ENCODE measurements around the gene IQSEC1.
A peak's percentile ranks its signal among the peaks of the same experiment; 100 is the strongest.

DNA sequence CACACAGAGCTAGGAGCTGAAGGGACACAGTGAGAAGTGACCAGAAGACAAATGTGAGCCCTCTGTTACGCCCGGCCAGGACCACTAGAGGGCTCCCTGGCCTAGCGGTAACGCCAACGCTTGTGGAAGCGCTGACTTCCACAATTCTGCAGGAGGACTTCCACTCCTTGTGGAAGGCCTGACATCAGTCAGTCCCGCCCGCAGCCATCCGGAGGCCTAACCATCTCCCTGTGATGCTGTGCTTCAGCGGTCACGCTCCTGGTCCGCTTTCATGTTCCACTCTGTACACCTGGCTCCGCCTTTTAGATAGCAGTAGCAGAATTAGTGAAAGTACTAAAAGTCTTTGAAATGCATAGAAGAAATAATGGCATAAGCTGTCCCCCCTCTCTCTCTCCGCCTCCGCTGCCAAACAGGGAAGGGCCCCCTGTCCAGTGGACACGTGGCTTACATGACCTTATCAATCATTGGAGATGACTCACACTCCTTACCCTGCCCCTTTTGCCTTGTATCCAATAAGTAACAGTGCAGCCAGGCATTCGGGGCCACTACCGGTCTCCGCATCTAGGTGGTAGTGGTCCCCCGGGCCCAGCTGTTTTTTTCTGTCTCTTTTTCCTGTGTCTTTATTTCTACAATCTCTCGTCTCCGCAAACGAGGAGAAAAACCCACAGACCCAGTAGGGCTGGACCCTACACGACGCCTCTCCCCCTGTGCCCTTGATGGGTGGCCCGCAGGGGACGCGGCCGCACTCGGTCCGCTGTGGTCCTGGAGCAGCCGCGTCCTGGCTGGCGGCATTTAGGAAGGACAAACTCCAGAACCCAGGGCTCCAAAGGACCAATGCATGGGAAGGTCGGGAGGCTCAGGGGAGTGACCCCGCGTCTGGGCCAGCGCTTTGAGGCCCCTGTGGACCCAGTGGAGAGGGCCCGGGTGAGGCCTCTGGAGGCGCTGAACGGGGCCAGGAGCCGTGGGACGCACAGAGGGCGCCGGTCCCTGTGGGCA, 204.9 kb downstream of the IQSEC1 start:
- TF ChIP-seq, protein P1, sequence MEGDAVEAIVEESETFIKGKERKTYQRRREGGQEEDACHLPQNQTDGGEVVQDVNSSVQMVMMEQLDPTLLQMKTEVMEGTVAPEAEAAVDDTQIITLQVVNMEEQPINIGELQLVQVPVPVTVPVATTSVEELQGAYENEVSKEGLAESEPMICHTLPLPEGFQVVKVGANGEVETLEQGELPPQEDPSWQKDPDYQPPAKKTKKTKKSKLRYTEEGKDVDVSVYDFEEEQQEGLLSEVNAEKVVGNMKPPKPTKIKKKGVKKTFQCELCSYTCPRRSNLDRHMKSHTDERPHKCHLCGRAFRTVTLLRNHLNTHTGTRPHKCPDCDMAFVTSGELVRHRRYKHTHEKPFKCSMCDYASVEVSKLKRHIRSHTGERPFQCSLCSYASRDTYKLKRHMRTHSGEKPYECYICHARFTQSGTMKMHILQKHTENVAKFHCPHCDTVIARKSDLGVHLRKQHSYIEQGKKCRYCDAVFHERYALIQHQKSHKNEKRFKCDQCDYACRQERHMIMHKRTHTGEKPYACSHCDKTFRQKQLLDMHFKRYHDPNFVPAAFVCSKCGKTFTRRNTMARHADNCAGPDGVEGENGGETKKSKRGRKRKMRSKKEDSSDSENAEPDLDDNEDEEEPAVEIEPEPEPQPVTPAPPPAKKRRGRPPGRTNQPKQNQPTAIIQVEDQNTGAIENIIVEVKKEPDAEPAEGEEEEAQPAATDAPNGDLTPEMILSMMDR (IDR thresholded peaks at IDR 0.05; ENCODE audit: low read depth, low read length): peak; percentile 94
- TF ChIP-seq POLR2A (IDR thresholded peaks at IDR 0.05; ENCODE audit: extremely low read depth, insufficient read length): no peak
